Measurements from ENCODE around the gene CCDC40.

Gene CCDC40

DNA sequence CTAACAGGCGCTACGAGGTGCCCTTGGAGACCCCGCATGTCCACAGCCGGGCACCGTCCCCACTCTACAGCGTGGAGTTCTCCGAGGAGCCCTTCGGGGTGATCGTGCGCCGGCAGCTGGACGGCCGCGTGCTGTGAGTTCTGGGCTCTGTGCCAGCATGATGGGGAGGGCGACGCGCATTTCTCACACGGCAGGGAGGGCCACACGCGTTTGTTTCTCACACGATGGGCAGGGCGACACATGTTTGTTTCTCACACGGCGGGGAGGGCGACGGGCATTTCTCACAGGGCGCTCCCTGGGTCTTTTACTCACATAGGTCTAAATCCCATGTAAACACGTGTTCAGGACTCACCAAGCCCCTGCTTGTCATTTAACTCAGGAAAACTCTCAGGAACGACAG lies 69.3 kb downstream of the CCDC40 start:
- no peak for FAIRE-seq

DNA sequence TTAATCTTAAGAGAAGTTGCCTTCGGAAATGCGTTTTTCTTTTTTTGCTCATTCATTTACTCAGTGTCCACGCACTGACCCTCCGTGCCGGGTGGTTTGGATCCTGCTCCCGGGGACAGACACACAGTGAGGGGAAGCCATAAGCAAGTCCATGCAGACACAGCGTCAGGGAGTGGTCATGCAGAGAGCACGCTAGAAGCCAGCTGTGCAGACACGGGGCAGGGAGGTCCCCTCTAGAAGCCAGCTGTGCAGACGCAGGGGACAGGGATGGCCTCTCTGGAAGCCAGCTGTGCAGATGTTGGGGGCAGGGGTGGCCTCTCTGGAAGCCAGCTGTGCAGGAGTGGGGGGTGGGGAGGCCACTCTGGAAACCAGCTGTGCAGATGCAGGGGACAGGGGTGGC lies 69.7 kb downstream of the CCDC40 start:
- no peak for FAIRE-seq

DNA sequence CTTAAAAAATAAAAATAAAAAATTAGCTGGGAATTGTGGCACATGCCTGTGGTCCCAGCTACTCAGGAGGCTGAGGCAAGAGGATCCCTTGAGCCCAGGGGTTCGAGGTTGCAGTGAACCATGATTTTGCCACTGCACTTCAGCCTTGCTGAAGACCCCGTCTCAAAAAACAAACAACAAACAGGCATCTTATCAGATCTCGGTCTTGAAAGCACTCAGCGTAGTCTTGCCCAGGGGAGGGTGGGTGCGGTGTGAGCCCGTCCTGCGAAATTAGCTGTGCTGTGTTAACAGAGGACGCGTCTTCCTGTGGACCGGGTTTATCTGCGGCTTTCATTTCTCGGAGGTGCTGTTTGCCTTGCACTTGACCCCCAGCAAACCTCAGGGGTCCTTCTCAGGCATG lies 70.3 kb downstream of the CCDC40 start:
- no peak for FAIRE-seq

DNA sequence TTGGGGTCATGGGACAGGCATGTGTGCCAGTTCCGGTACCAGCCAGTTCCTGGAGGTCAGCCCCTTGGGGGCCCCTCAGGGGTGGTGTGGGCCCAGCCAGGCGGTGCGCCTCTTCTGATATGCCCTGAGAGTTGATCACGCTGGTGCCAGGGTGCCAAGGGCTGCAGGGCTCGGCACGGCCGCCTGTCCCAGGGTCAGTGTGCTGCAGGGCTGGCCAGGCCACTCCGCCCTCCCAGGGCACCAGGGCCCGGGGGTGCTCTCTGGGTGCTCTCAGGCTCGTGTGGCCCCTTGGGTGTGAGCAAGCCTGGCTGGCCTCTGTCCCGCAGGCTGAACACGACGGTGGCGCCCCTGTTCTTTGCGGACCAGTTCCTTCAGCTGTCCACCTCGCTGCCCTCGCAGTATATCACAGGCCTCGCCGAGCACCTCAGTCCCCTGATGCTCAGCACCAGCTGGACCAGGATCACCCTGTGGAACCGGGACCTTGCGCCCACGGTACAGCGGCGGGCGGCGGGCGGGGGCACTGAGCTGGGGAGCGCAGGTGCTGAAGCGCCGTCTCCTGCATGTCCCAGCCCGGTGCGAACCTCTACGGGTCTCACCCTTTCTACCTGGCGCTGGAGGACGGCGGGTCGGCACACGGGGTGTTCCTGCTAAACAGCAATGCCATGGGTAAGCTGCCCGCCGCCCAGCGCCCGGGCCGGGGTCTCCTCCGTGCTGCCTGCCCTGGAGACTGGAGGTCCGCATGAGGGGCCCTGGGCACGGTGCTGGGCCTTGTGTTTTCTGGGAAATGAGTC lies 71.0 kb downstream of the CCDC40 start:
- no peak for FAIRE-seq

DNA sequence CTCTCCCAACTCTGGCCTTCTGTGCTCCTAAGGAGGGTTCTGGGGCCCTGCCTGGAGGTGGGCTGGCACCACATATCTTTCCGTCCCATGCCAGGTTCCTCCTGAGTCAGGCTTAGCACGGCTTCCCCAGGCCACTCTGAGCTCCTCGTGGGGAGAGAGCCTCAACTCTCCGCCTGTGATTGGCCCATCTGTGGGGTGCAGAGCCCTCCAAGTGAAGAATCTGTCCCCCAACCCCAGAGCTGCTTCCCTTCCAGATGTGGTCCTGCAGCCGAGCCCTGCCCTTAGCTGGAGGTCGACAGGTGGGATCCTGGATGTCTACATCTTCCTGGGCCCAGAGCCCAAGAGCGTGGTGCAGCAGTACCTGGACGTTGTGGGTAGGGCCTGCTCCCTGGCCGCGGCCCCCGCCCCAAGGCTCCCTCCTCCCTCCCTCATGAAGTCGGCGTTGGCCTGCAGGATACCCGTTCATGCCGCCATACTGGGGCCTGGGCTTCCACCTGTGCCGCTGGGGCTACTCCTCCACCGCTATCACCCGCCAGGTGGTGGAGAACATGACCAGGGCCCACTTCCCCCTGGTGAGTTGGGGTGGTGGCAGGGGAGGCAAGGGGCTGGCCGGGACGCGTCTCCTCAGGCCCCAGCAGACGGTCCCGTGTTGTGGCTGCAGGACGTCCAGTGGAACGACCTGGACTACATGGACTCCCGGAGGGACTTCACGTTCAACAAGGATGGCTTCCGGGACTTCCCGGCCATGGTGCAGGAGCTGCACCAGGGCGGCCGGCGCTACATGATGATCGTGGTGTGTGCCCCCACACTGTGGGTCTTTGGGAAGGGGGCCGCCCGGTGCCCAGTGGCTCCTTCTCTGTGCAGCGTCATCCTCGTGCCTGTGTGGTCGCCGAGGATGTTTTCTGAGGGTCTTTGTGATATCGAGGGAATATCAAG lies 71.9 kb downstream of the CCDC40 start:
- FAIRE-seq: no peak

DNA sequence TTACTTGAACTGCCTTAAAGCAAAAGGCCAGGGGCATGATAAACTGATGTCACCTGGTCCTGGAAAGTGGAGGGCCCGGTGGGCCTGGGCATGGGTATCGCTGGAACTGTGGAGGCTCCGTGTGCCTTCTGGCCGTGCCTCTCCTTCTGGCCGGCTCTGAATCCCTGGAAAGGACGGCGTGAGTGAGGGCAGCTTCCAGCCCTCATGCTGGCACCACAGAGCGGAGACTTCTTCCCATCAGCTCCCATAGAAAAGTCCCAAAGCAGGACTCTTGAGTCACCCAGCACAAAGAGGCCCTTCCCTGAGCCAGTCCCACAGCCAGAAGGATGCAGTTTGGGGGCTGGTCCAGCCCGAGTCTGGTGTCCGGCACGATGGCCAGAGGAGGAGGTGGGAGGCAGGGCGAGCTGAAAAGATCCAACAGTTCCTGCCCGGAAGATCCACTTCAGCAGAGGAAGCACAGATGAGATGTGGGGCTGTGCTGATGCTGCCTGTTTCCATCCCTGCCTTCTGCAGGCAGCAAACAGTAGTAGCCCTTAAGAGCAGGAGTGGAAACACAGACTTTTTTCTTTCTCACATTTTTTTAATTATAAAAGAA lies 72.7 kb downstream of the CCDC40 start:
- FAIRE-seq: no peak

DNA sequence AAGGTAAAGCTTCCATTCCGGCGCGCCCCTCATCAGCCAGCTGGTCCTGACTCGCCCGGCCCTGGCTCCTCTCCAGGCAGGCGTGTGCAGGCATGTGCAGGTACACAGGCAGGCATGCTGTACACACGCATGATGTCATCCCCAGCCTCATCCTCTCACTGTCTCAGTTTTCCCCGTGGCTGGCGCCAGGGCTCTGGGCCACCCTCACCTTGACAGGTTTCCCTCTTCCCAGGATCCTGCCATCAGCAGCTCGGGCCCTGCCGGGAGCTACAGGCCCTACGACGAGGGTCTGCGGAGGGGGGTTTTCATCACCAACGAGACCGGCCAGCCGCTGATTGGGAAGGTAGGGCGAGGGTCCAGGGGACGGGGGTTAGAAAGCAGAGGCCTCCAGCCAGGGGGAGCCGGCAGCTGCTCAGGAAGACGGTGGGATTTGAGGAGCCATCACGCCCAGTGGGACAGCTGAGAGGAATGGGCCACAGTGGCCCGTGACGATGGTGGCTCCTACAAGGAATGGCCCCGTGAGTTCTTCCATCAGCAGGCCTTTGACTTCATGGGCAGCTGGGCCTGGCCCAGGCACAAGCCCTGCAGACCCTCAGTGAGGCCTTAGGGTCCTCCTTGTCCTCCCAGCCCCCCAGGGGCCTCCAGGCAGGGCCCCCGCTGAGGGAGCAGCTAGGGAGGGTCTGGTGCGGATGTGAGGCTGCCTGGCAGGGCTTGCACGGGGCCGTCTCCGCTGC lies 73.4 kb downstream of the CCDC40 start:
- no peak for FAIRE-seq

DNA sequence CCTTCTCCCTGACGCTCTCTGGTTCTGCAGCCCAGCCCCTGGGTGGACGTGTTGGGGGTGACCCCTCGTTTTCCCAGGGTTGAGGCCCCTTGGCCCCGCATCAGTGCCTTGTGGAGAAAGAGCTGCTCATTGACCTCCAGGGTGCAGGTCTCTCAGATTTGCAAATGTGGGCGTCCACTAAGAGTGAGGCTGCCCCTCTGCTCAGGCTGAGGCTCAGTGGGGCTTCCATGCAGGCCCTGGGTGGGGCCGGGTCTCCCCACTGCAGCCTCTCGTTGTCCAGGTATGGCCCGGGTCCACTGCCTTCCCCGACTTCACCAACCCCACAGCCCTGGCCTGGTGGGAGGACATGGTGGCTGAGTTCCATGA lies 74.0 kb downstream of the CCDC40 start:
- FAIRE-seq: no peak

DNA sequence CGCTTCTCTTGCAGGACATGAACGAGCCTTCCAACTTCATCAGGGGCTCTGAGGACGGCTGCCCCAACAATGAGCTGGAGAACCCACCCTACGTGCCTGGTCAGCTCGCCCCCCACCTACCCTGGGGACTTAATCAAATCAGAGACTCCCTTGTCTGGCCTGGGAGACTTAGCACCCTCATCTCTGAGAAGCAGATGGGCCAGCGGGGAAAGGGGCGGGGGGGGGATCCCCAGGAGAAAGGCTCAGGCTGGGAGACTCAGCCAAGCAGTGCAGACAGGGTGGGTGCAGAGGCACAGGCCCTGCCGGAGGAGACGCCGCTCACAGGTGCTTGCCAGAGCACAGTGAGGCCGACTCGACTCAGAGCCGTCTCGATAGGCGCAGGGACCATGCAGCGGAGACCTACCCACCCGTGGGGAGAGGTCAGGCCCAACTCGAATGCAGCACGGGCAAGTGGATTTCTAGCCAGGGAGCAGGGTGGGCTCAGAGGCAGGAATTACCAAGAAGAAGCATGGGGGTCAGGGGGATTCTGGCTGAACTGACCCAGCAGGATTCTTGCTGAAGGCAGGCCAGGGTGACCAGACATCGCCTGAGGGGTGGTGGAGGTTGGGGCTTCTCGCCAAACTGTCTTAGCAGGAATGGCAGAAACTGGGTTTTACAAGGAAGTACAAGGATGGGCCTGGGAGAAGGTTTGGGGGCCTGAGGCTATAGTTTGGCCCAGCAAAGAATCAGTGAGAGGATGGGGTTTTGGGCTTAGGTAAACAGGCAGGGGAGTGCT lies 74.7 kb downstream of the CCDC40 start:
- FAIRE-seq: no peak

DNA sequence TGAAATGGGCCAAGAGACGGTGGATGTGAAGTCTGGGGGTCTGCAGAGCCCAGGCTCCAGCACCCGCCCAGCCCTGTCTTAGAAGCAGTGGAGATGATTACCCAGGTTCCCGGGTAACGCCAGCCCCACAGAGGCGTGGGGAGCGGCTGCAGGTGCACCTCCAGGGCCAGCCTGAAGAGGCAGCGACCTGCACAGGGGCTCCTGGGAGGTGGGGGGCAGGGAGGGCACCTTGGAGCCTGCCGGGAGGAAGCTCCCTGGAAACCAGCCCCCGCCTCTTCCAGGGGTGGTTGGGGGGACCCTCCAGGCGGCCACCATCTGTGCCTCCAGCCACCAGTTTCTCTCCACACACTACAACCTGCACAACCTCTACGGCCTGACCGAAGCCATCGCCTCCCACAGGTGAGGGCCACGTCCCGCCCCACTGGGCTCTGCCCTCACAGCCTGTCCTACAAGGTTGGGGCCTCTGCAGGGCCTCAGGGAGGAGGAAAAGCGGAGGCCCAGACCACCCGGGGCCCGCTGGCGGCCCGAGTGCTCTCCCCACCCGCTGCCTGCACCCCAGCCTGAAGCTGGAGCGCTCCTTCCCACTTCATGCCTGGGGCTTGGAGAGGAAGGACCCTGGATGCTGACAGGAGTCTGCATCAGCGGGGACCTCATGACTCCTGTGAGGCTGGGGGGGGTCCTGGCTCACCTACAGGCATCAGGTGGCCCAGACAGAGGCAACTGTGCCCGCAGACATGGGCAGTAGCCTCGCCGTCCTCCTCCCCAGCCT lies 75.4 kb downstream of the CCDC40 start:
- FAIRE-seq: no peak

DNA sequence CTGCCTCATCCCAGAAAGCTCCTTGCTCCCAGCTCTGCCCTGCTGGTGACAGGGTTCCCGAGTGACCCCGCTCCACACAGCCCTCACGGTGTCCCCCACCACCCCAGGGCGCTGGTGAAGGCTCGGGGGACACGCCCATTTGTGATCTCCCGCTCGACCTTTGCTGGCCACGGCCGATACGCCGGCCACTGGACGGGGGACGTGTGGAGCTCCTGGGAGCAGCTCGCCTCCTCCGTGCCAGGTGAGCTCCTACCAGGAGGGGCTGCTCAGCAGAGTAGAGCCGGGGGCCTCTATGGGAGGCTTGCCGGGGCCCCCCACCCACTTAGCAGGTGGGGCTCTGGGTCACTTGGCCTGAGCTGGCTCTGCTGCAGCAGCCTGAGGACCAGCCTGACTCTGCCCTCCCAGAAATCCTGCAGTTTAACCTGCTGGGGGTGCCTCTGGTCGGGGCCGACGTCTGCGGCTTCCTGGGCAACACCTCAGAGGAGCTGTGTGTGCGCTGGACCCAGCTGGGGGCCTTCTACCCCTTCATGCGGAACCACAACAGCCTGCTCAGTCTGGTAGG lies 76.1 kb downstream of the CCDC40 start:
- FAIRE-seq: no peak

DNA sequence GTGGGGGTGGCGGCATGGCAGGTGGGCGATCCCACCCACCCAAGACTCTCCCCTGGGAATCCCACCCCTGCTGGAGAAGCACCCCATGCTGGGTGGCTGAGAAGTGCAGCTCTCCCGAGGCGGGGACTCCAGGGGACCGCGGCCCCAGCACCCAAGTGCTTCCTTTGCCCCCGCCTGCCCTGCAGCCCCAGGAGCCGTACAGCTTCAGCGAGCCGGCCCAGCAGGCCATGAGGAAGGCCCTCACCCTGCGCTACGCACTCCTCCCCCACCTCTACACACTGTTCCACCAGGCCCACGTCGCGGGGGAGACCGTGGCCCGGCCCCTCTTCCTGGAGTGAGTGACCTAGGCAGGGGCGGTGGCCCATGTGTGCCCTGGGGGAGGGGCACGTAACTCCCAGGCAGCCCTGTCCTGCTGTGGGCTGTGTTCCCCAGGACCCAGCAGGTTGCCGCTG lies 76.6 kb downstream of the CCDC40 start:
- no peak for FAIRE-seq

DNA sequence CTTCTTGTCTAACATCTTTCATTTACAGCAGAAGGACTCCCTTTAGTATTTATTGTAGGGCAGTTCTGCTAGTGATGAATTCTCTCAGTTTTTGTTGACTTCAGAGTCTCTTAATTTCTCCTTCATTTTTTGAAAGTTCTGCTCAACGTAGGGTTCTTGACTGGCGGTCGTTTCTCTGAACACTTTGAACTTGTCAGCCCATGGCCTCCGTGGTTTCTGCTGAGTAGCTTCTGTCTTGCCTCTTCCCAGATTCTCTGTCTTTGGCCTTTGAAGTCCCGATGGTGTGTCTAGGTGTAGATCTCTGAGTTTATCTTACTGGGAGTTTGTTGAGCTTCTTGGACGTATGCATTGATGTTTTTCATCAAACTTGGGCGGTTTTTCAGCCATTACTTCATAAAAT lies 78.3 kb downstream of the CCDC40 start:
- FAIRE-seq: no peak

DNA sequence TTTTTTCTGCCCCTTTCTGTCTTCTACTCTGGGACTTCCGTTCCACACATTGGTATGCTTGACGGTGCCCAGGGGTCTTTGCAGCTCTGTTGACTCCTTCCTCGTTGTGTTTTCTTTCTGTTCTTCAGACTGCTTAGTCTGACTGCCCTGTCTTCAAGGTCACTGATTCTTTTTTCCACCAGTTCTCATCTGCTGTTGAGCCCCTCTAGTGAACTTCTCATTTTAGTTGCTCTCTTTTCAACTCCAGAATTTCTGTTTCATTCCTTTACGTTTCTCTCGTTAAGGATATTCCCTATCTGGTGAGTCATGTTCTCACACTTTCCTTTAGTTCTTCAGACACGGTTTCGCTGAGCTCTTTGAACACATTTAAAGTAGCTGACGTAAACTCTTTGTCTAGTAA lies 78.7 kb downstream of the CCDC40 start:
- no peak for FAIRE-seq

DNA sequence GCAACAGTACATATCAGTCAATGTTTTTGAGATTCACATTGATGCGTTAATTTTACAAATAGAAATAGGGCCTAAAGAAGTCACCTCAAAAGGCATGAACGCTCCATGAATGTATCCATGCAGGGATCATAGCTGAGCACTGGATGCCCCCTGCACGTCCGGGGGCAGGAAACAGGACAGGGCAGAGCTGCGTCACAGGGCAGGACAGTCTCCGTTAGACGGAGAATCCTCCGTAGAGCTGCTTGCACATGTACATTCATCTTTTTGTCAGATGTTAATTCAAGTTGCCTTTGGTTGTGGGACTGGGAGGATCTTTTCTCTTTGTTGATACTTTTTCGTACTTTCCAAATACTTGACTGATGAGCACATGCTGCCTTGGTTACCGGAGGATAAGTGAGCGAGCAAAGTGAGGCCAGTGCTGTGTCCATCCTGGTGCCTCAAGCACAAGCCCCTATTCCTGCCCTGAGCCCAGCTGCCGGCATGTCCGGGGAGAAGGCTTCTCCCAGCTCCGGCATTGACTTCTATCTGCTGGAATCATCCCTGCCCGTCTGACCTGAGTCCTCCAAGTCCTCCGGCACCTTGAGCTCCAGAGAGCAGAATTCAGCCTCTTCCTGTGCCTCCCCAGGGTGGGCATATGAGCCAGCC lies 80.0 kb downstream of the CCDC40 start:
- no peak for FAIRE-seq

DNA sequence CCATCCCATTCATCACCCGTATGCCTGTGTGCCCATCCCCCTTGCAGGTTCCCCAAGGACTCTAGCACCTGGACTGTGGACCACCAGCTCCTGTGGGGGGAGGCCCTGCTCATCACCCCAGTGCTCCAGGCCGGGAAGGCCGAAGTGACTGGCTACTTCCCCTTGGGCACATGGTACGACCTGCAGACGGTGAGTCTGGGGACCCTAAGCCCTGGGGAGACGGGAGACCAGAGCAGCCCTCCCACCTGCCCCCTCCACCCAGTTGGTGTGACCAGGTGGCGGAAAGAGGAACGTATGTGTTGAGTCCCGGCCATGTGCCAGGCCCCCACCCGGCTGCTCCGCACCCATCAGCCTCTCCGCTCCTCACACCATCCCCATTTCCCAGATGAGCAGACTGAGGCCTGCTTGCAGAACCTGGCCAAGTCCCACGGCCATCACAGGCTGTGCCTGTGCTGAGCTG lies 80.5 kb downstream of the CCDC40 start:
- FAIRE-seq: no peak

DNA sequence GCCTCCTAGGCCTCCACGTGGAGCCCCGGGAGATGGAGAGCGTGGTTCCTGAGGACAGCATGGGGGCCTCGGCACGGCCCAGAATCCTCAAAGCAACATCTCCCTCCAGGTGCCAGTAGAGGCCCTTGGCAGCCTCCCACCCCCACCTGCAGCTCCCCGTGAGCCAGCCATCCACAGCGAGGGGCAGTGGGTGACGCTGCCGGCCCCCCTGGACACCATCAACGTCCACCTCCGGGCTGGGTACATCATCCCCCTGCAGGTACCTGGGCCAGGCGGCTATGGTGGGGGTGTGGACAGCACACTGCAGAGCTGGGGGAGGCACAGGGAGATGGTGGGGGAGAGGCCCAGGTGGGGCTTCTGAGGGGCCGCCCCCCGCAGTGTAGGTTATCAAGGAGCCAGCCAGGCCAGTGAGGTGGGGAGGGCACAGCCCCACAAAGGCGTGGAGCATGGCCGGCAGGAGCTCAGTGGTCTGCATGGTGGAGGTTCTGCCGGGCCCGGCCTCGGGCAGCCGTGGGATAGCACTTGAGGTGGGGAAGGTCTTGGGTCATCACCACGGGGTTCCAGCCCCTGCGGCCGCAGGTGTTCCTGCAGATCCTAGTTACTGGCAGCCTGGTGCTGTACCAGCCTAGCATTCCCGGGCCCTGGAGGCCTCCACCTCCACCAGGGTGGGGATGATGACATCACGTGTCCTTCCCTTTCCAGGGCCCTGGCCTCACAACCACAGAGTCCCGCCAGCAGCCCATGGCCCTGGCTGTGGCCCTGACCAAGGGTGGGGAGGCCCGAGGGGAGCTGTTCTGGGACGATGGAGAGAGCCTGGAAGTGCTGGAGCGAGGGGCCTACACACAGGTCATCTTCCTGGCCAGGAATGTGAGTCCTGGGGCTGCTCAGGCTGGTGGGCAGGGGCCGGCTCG lies 81.3 kb downstream of the CCDC40 start:
- FAIRE-seq: no peak

DNA sequence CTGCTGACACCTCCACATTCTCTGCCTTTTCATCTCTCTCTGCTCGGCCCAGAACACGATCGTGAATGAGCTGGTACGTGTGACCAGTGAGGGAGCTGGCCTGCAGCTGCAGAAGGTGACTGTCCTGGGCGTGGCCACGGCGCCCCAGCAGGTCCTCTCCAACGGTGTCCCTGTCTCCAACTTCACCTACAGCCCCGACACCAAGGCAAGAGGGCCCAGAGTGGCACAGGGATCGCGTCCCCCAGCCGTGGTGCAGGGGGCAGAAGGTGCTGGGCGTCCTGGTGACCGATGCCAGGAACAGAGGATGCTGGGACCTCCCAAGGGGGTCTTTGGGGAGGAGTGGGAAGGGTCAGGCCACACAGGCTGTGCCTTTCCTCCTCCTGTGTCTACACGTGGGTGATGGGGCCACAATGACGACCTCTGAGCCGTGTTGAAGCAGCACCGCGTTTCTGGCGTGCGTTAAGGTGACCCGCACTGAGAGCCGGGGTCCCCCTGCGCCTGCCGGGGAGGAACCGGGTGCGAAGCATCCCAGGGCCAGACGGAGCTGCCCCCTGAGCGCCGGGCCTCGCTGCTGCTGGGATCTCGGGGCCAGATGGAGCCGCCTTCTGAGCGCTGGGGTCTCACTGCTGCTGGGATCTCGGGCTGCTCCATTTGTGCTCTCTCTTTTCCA lies 82.3 kb downstream of the CCDC40 start:
- FAIRE-seq: no peak
